ENCODE results near the gene EIF3I. TPM values are rescaled to one million over a fixed set of nuclear protein-coding genes. Genes with fewer than 3 reads are reported as not detected.
A peak's percentile ranks its signal among the peaks of the same experiment; 100 is the strongest.

EIF3I gene
- total and polyA plus RNA-seq, 2 donors from 2014 or later, result 132 to 178 TPM

GRCh38 chr1:32223683-32224082 is 1.5 kb downstream of the EIF3I start:
- Histone ChIP-seq H3K4me1 (ENCODE audit: control insufficient read depth in 2 of 3, insufficient read depth in 2 of 3, low read depth in 1 of 3, low read length in 3 of 3) (peaks cover 6 to 28% (median 22%) of the 10 kb centered on the region in 3 donors), H3K36me3 (ENCODE audit: control insufficient read depth in 2 of 3, insufficient read depth in 3 of 3, low read length in 3 of 3) (peaks cover 4 to 25% (median 22%) of the 10 kb centered on the region in 3 donors), H3K9me3 (ENCODE audit: control insufficient read depth in 2 of 3, insufficient read depth in 1 of 3, low read length in 3 of 3) (no peaks in the 10 kb centered on the region), H3K4me3 (ENCODE audit: low read length in 3 of 3) (no peak overlapping the region), H3K9ac (ENCODE audit: low read length in 3 of 3) (peak overlapping the region in 1 of 3 donors; percentile 49), H3K27ac (ENCODE audit: low read depth in 2 of 2, low read length in 2 of 2) (no peak overlapping the region), H3K27me3 (ENCODE audit: control insufficient read depth, insufficient read depth, low read length) (no peaks in the 10 kb centered on the region)
- TF ChIP-seq, protein P1, sequence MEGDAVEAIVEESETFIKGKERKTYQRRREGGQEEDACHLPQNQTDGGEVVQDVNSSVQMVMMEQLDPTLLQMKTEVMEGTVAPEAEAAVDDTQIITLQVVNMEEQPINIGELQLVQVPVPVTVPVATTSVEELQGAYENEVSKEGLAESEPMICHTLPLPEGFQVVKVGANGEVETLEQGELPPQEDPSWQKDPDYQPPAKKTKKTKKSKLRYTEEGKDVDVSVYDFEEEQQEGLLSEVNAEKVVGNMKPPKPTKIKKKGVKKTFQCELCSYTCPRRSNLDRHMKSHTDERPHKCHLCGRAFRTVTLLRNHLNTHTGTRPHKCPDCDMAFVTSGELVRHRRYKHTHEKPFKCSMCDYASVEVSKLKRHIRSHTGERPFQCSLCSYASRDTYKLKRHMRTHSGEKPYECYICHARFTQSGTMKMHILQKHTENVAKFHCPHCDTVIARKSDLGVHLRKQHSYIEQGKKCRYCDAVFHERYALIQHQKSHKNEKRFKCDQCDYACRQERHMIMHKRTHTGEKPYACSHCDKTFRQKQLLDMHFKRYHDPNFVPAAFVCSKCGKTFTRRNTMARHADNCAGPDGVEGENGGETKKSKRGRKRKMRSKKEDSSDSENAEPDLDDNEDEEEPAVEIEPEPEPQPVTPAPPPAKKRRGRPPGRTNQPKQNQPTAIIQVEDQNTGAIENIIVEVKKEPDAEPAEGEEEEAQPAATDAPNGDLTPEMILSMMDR (IDR thresholded peaks at IDR 0.05; ENCODE audit: borderline replicate concordance, extremely low read depth, insufficient read depth), result no peak
- FAIRE-seq (no peak), DNase-seq (no peak)
- intact Hi-C loops (cut with DNase I), result no loop called here

DNA sequence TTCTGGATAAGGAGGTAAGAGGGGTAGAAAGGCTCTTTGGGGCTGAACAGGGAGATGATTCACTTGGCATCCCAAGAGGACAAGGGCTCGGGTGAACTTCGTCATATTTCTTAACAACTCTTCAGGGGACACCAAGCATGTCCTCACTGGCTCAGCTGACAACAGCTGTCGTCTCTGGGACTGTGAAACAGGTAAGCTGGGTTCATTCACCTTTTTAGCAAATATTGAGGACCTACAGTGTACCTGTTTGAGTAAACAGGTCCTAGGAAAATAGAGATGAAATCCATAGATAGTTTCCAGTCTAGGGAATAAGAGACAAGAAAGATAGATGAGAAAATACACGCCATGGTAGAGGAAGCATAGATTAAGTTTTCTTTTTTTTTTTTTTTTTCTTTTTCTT is 2.1 kb downstream of the EIF3I start:
- Histone ChIP-seq H3K9me3 (ENCODE audit: control insufficient read depth in 2 of 3, insufficient read depth in 1 of 3, low read length in 3 of 3) (no peaks in the 10 kb centered on the region), H3K9ac (ENCODE audit: low read length in 3 of 3) (no peak overlapping the region), H3K27ac (ENCODE audit: low read depth in 2 of 2, low read length in 2 of 2) (no peak overlapping the region), H3K36me3 (ENCODE audit: control insufficient read depth in 2 of 3, insufficient read depth in 3 of 3, low read length in 3 of 3) (peaks cover 4 to 29% (median 25%) of the 10 kb centered on the region in 3 donors), H3K4me3 (ENCODE audit: low read length in 3 of 3) (no peak overlapping the region), H3K4me1 (ENCODE audit: control insufficient read depth in 2 of 3, insufficient read depth in 2 of 3, low read depth in 1 of 3, low read length in 3 of 3) (peaks cover 6 to 28% (median 22%) of the 10 kb centered on the region in 3 donors), H3K27me3 (ENCODE audit: control insufficient read depth, insufficient read depth, low read length) (no peaks in the 10 kb centered on the region)
- TF ChIP-seq, protein P1 (IDR thresholded peaks at IDR 0.05; ENCODE audit: borderline replicate concordance, extremely low read depth, insufficient read depth), result no peak
- no peak for FAIRE-seq
- no peak for DNase-seq
- intact Hi-C loops (cut with DNase I), result no loop called here

DNA sequence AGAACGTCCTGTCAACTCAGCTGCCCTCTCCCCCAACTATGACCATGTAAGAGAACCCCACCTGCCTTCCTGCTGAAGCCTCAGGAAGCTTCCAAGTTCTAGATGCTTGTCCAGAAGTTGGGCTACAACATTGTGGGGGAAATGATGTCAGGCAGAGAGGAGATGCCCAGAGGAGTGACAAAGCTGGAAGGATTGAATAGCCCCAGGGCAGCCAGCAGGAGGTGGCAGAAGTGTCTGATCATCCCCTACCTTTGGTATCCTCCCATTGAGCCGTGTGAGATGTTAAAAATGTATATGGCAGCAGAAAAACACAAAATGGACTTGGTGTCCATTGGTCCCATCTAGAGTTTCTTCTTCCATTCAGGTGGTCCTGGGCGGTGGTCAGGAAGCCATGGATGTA is 6.6 kb downstream of the EIF3I start:
- DNase-seq, result no peak
- Histone ChIP-seq H3K36me3 (ENCODE audit: control insufficient read depth in 2 of 3, insufficient read depth in 3 of 3, low read length in 3 of 3) (peaks cover 2 to 37% (median 31%) of the 10 kb centered on the region in 3 donors), H3K4me3 (ENCODE audit: low read length in 3 of 3) (no peak overlapping the region), H3K27ac (ENCODE audit: low read depth in 2 of 2, low read length in 2 of 2) (no peak overlapping the region), H3K9me3 (ENCODE audit: control insufficient read depth in 2 of 3, insufficient read depth in 1 of 3, low read length in 3 of 3) (no peaks in the 10 kb centered on the region), H3K9ac (ENCODE audit: low read length in 3 of 3) (no peak overlapping the region), H3K4me1 (ENCODE audit: control insufficient read depth in 2 of 3, insufficient read depth in 2 of 3, low read depth in 1 of 3, low read length in 3 of 3) (peaks cover 0 to 3% (median 0%) of the 10 kb centered on the region in 3 donors), H3K27me3 (ENCODE audit: control insufficient read depth, insufficient read depth, low read length) (no peaks in the 10 kb centered on the region)
- TF ChIP-seq, protein P1 (IDR thresholded peaks at IDR 0.05; ENCODE audit: borderline replicate concordance, extremely low read depth, insufficient read depth), result no peak
- intact Hi-C loops (cut with DNase I), result no loop called here
- FAIRE-seq, result no peak

All from kidney (tissue), 14 donors.